IPS DF 6.9 (cell line): ENCODE data around the gene USP40.
A peak's percentile ranks its signal among the peaks of the same experiment; 100 is the strongest.

Experiments
- DNase-seq: peaks from one replicate; pipeline ENCODE4 v3.0.0-alpha.2; 2013; ENCODE audit warnings: low read depth, low spot score
- H3K27ac ChIP-seq: one replicate; pipeline ENCODE4 v1.5.1; 2013; ENCODE audit warnings: low read length, control low read depth
- H3K27me3 ChIP-seq: 2 replicates; pipeline ENCODE4 v1.6.1; 2013; ENCODE audit warnings: mild to moderate bottlenecking, low read length; ENCODE audit not compliant: control insufficient read depth, insufficient read depth
- H3K36me3 ChIP-seq: 2 replicates; pipeline ENCODE4 v1.6.1; 2013; ENCODE audit warnings: low read length; ENCODE audit not compliant: control insufficient read depth, insufficient read depth
- H3K4me1 ChIP-seq: 2 replicates; pipeline ENCODE4 v1.6.1; 2013; ENCODE audit warnings: low read length; ENCODE audit not compliant: control insufficient read depth, insufficient read depth
- H3K4me3 ChIP-seq: 2 replicates; pipeline ENCODE4 v1.5.1; 2013; ENCODE audit warnings: mild to moderate bottlenecking, low read length
- H3K9me3 ChIP-seq: 2 replicates; pipeline ENCODE4 v1.6.1; 2013; ENCODE audit warnings: low read length, inconsistent platforms; ENCODE audit not compliant: control insufficient read depth, insufficient read depth
- WGBS: extraction: QIAGEN DNeasy Blood & Tissue Kit; methylation state at CpG from one replicate; pipeline ENCODE4 v1.1.7; 2013; ENCODE audit warnings: mixed read lengths, missing lambda C conversion rate; ENCODE audit not compliant: insufficient read length, insufficient coverage; 5-methylcytosine and 5-hydroxymethylcytosine counted together

Gene USP40

DNA sequence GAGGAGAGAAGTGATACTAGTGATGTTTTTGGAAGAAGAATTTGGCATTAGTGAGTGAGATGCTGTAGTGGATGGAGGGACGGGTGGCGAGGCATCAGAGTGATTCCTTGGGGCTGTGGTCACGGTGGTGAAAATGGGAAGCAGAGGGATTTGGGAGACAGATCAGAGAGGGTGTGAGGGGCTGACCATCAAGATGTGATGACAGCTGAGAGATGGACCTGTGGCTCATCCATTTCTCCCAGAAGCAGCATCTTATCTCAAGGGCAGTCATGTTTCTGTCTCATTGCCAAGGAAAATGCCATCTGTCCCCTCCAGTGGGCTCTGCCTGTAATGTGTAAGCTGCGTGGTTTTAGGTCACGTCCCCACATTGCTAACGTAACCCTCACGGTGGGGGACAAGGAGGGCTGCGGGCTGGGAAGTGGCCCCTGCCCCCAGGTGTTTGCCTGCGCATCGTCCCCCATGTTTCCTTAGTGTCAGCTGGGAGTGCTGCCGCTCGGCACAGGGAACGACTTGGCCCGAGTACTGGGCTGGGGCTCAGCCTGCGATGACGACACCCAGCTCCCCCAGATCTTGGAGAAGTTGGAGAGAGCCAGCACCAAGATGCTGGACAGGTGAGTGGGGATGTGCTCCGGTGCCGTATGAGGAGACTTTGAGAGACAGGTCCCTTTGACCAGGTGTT is 121.3 kb downstream of the USP40 start:
- H3K4me3 ChIP-seq, result no peak overlapping the region
- H3K27ac ChIP-seq, result no peak overlapping the region
- no CpG with 5 or more reads among the region's 18 CpGs for WGBS
- no peaks in the 10 kb centered on the region; the same call in 1 of the 2 replicates for H3K36me3 ChIP-seq
- H3K9me3 ChIP-seq, result no peaks in the 10 kb centered on the region
- no peaks in the 10 kb centered on the region for H3K27me3 ChIP-seq
- H3K4me1 ChIP-seq, result 0 out of 2 replicates have a peak, but pooled peaks cover 1% of the 10 kb centered on the region
- DNase-seq, result no peak

DNA sequence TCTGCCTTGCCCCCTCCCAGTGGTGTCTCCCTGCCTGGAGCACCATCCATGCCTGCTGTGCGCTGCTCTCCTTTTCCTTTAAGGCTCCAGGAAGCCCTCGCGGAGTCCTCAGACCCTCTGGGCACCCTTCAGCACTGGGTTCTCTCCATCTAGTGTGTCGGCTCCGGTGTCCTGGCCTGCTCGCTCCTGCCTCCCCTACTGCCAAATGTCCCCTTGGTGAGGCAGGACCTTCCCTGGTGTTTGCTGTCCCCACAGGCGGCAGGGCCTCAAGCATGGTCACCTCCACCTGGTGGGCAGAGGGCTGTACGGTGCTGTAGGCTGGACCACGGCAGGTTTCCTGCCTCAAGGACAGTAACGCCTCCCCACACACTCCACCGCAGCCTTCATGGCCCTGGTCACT is 122.1 kb downstream of the USP40 start:
- Histone ChIP-seq H3K27me3 (no peaks in the 10 kb centered on the region), H3K9me3 (no peaks in the 10 kb centered on the region), H3K4me3 (no peak overlapping the region), H3K27ac (no peak overlapping the region), H3K36me3 (no peaks in the 10 kb centered on the region; the same call in 1 of the 2 replicates), H3K4me1 (0 out of 2 replicates have a peak, but pooled peaks cover 1% of the 10 kb centered on the region)
- no peak for DNase-seq
- WGBS, result no CpG with 5 or more reads among the region's 11 CpGs

DNA sequence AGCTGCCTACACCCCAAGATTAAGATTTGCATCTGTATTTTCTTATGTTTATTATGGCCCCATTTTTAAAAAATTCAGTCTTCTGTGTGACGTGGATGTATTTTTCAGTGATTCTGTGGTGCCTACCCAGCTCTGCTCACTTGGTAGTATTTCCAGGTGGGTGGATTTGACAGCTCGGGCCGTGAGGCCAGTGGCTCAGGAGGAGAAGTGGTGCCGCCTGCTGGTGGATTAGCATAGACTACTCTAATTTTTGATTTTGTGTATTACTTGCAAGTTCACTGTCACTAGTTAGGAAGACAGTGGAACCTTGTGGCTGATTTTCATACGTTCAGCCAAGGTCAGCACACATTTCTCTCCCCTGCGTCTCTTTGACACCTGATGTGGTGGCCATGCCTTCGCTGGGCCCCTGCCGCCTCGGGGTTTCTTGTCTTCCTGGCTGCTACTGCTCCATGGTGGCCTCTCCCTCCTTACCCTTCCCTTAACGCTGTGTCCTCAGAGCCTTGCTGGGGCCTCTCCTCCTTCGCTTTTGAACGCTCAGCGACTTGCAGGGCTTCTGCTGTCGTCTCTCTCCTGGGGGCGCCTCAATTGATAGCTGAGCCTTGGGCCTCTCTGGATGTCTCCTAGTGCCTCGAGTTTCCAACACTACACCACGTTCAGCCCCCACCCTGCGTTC is 122.9 kb downstream of the USP40 start:
- Histone ChIP-seq H3K4me1 (no peaks in the 10 kb centered on the region), H3K27me3 (no peaks in the 10 kb centered on the region), H3K9me3 (no peaks in the 10 kb centered on the region), H3K4me3 (no peak overlapping the region), H3K36me3 (no peaks in the 10 kb centered on the region), H3K27ac (no peak overlapping the region)
- peak; percentile 41 for DNase-seq
- WGBS, result no CpG with 5 or more reads among the region's 18 CpGs

DNA sequence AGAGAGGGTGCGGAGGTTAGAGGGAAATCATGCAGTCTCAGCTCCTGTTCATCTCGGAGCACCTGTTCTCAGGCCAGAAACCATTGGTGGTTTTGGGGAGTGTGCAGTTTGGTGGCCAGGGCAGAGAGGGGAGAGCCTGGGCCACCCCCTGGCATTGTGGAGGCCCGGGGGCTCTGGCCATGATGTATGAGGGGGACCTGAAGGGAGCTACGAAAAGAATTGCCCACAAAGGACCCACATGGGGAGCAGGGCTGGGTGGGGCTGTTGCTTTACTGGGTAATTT is 124.6 kb downstream of the USP40 start:
- no peak for DNase-seq
- Histone ChIP-seq H3K27ac (no peak overlapping the region), H3K27me3 (no peaks in the 10 kb centered on the region), H3K9me3 (no peaks in the 10 kb centered on the region), H3K4me1 (no peaks in the 10 kb centered on the region), H3K4me3 (no peak overlapping the region), H3K36me3 (no peaks in the 10 kb centered on the region)
- no CpG with 5 or more reads among the region's 4 CpGs for WGBS

DNA sequence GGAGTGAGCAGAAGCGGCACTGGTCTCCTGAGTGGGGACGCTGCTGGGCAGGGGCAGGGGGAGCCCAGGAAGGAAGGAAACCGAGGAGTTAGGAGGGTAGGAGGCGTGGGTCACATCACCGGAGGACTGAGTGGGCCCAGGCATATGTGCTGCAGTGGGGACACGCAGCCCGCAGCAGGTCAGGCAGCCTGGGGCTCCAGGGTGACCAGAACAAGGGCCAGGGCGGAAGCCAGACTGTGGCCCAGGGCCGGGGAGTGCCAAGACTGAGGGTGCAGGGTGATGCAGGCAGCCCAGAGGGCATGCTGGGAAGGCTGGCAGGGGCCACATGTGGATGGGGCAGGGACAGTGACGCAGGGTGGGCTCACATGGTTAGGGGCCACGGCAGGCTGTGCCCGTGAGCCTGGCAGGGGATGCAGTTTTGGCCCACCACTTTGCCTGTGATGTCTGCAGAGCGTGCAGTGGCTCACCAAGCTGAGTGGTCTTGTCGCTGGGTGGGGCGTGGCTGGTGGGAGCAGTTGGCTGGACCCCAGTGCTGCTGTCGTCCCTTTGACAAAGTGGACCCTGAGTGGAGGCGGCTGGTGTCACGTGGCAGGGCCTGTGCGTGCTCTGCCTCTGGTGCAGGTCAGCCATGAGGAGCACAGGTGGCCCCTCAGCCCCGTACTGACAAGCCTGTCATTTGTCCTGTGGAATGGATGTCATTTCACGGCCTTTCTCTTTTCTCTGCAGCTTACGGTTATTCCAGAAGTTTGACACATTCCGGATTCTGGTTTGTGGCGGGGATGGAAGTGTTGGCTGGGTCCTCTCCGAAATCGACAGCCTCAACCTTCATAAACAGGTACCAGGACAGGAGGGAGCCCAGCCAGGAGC is 125.2 kb downstream of the USP40 start:
- Histone ChIP-seq H3K9me3 (no peaks in the 10 kb centered on the region), H3K36me3 (no peaks in the 10 kb centered on the region), H3K27me3 (no peaks in the 10 kb centered on the region), H3K4me1 (no peaks in the 10 kb centered on the region), H3K27ac (no peak overlapping the region), H3K4me3 (no peak overlapping the region)
- no peak for DNase-seq
- WGBS, result no CpG with 5 or more reads among the region's 26 CpGs

DNA sequence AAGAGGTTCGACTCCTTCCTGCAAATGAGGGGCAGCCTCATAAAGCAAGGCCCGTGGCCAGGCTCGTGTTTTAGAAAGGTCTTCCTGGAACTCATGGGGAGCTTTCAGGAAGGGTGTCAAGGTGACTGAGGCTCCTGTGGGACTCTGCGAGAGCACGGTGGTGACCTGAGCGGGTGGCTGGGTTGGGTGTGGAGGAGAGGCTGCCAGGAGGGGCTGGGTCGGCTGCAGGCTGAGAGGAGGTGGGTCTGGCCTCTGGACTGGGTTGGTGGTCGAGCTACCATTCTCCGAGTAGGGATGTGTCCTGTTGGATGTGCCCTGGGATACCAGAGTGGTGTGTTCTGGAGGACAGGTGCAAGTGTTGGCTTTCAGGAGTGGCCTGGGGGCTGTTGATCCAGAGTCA is 125.9 kb downstream of the USP40 start:
- Histone ChIP-seq H3K27me3 (no peaks in the 10 kb centered on the region), H3K4me1 (no peaks in the 10 kb centered on the region), H3K9me3 (no peaks in the 10 kb centered on the region), H3K4me3 (no peak overlapping the region), H3K27ac (no peak overlapping the region), H3K36me3 (0 out of 2 replicates have a peak, but pooled peaks cover 3% of the 10 kb centered on the region)
- no peak for DNase-seq
- WGBS, result no CpG with 5 or more reads among the region's 9 CpGs

DNA sequence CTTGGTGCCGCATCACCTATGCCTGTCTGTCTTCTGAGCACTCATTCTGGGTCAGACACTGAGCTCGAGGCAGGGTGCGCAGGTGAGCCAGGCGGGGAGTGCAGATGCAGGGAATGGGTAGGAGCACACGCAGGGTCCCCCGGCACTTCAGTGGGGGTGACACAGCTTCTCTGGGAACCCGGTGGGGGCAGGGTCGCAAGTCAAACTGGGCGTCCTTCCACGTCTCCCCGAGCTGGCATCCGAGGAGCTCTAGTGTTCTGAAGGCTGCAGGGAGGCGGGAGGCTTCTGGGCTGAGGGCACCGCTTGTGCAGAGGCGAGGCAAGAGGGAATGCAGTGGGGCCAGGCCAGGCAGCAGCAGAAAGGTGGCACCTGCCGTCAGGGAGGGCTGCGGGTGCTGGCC is 126.3 kb downstream of the USP40 start:
- H3K27ac ChIP-seq, result no peak overlapping the region
- no CpG with 5 or more reads among the region's 17 CpGs for WGBS
- no peaks in the 10 kb centered on the region for H3K4me1 ChIP-seq
- 0 out of 2 replicates have a peak, but pooled peaks cover 3% of the 10 kb centered on the region for H3K36me3 ChIP-seq
- H3K9me3 ChIP-seq, result no peaks in the 10 kb centered on the region
- no peaks in the 10 kb centered on the region for H3K27me3 ChIP-seq
- no peak for DNase-seq
- no peak overlapping the region for H3K4me3 ChIP-seq

DNA sequence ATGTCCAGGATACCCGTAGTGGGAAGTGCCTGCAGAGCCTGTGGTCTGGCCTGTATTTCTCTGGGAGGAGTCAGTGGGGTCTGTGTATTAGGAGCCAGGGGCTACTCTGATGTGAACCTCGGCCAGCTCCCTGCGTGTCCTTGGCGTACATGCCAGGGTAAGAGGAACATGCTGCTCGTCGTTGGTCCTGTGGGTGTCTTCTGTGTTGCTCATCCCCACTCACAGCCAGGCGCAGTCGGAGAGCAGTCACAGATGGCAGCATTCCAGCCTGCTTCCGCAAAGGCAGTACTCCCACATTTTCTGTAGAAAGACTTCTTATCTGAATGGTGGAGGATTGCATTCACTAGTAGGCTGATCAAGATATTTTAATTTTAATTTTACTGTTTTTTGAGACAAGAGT is 127.4 kb downstream of the USP40 start:
- Histone ChIP-seq H3K27me3 (no peaks in the 10 kb centered on the region), H3K4me3 (no peak overlapping the region), H3K36me3 (0 out of 2 replicates have a peak, but pooled peaks cover 3% of the 10 kb centered on the region), H3K9me3 (no peaks in the 10 kb centered on the region), H3K27ac (no peak overlapping the region), H3K4me1 (no peaks in the 10 kb centered on the region)
- WGBS, result no CpG with 5 or more reads among the region's 9 CpGs
- no peak for DNase-seq

DNA sequence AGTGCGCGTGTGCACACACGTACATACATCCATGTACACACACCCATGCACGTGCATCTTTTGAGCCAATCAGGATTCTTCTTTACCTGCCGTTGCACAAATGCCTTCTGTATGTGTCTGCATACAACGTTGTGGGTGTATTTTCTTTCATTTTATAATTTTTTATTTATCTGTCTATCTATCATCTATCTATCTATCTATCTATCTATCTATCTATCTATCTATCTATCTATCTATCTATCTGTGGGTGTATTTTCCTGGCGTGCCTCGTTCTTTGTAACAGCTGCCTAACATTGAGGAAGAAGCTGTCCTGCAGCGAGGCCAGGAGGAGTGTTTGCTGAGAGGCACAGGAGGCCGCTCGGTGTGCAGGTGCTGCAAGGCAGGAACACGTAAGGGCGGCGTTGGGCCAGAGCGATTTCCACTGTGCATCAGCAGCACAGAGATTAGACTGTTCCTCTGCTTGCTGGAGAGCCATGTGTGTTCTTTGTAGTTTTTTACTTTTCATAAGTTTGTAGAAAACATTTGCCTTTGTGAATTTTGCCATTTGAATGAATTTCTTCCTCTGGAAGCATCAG is 127.9 kb downstream of the USP40 start:
- Histone ChIP-seq H3K9me3 (no peaks in the 10 kb centered on the region), H3K36me3 (0 out of 2 replicates have a peak, but pooled peaks cover 3% of the 10 kb centered on the region), H3K4me3 (no peak overlapping the region), H3K27ac (no peak overlapping the region), H3K4me1 (no peaks in the 10 kb centered on the region), H3K27me3 (no peaks in the 10 kb centered on the region)
- WGBS, result no CpG with 5 or more reads among the region's 15 CpGs
- DNase-seq, result no peak

DNA sequence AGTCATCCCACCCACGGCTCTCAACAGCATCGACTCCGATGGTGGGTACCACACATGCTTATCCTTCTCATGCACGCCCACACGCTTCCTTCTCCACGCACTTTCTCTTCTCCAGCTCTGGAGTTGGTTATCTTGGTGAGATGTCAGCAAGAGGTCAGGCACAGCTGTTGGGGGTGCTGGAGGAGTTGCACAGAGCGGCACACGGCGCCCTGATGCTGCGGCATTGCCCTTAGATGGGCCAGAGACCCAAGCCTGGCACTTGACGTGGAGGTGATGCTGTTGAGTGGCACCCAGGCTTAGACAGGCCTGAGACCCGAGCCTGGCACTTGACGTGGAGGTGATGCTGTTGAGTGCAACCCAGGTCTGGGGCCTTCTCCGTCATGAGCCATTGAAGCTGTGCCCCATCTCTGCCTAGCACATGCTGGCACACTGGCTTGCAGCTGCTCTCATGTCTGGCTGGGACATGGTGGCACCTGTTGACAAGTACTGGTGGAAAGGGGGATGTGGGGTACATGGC is 129.1 kb downstream of the USP40 start:
- Histone ChIP-seq H3K4me3 (no peak overlapping the region), H3K27me3 (no peaks in the 10 kb centered on the region), H3K4me1 (no peaks in the 10 kb centered on the region), H3K27ac (no peak overlapping the region), H3K36me3 (0 out of 2 replicates have a peak, but pooled peaks cover 3% of the 10 kb centered on the region), H3K9me3 (no peaks in the 10 kb centered on the region)
- no CpG with 5 or more reads among the region's 14 CpGs for WGBS
- DNase-seq, result no peak
